ENCODE measurements around the gene TRIB2. TPM values are rescaled to one million over a fixed set of nuclear protein-coding genes. Genes with fewer than 3 reads are reported as not detected.

TRIB2 gene
- total and polyA plus RNA-seq, 11 donors: 31.2 to 140 (median 41.4) TPM

Small RNAs within 50 kb of the gene (microRNA-seq; reads per million reads assigned to microRNA genes)
- 0 to 3.1 (median 0.57) reads per million in 4 donors for gene MIR3125
